ENCODE measurements around the gene NUCKS1. TPM values are rescaled to one million over a fixed set of nuclear protein-coding genes. Genes with fewer than 3 reads are reported as not detected.

Gene NUCKS1
- polyA plus RNA-seq, 3 donors, result 4.2 to 4.9 (median 4.2) TPM

DNA sequence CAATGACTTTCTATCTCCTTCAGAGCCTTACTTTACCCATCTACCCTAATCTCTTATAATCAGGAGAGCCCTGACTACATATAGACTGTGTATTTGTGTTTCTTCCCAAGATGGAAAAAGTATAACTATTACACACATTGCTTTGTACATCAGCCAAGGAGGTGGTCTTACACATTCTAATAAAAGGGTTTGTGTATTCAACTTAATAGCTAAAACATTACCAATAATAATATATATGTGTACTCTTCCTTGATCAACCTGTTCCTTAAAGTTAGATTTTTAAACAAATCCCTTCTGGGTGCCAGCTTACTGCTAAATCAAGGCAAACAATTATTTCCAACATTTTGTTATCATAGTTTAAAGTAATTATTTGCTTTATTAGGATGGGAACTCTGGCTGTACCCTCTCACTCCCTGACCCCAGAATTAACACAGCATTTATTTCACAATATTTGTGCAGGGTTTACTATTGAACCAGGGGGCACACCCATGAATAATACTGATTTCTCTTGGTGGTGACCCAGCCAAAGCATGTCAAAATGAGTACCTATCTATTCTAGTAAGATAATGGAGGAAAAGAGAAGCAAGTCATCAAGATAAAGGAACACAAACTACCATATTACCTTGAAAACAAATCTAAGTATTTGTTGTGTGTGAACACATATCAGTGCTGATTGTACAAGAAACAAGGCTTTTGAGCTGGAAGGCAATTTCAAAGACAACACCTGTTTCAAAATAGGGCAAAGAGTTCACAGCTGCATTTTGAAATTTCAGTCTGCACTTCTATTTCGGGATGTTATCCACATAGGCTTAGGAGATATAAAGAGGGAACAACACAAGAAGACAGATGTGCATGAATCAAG, 39.5 kb downstream of the NUCKS1 start:
- Histone ChIP-seq H3K27me3 (ENCODE audit: control insufficient read depth in 2 of 2, insufficient read depth in 2 of 2, low read length in 2 of 2) (no peaks in the 10 kb centered on the region), H3K9ac (ENCODE audit: insufficient read depth, low read length, poor library complexity, severe bottlenecking) (no peak overlapping the region), H3K4me3 (replicated peaks in 1 of 3; ENCODE audit: low read depth in 2 of 3, low read length in 3 of 3) (no peak overlapping the region), H3K79me2 (ENCODE audit: insufficient read depth, low read length) (no peaks in the 10 kb centered on the region), H3K9me3 (replicated peaks in 1 of 2; ENCODE audit: control insufficient read depth in 1 of 2, insufficient read depth in 1 of 2, low read length in 2 of 2) (no peaks in the 10 kb centered on the region), H3K36me3 (replicated peaks in 1 of 2; ENCODE audit: control insufficient read depth in 1 of 2, insufficient read depth in 2 of 2, low read length in 2 of 2) (peaks cover 3 to 23% of the 10 kb centered on the region in 2 donors), H3K4me1 (ENCODE audit: control insufficient read depth in 1 of 2, insufficient read depth in 2 of 2, low read length in 2 of 2) (peaks cover 9 to 13% of the 10 kb centered on the region in 2 donors), H4K20me1 (ENCODE audit: insufficient read depth, low read length) (no peaks in the 10 kb centered on the region), H2AFZ (ENCODE audit: insufficient read depth, low read depth, low read length, poor library complexity, severe bottlenecking) (no peak overlapping the region), H3K4me2 (replicated peaks; ENCODE audit: extremely low read depth, low read length, poor library complexity, severe bottlenecking) (no peak overlapping the region), H3K27ac (ENCODE audit: low read depth in 1 of 2, low read length in 2 of 2) (no peak overlapping the region)
- H3K36me3 Mint-ChIP-seq, result peaks cover 10 to 22% of the 10 kb centered on the region in 2 donors
- no peak overlapping the region for H3K4me3 Mint-ChIP-seq
- H3K27ac Mint-ChIP-seq, result peak overlapping the region in 1 of 7 donors; percentile 2
- DNase-seq, result no peak
- WGBS (ENCODE audit: insufficient coverage), result no CpG with 5 or more reads among the region's 1 CpG
- no peaks in the 10 kb centered on the region for H3K9me3 Mint-ChIP-seq
- intact Hi-C loops (cut with micrococcal nuclease), result loop anchor here (1.0 to 10.0 kb wide), 3 partner anchors 51 to 176 kb away; no protein-coding TSS in a partner anchor
- H3K4me1 Mint-ChIP-seq, result peaks cover 33% of the 10 kb centered on the region
- peaks cover 0 to 1% (median 0%) of the 10 kb centered on the region in 3 donors for H3K27me3 Mint-ChIP-seq (ENCODE audit: low read depth in 3 of 3)
- no peak for TF ChIP-seq CTCF (IDR thresholded peaks at IDR 0.05)

GRCh38 chr1:205709640-205710039, 40.3 kb downstream of the NUCKS1 start:
- peak overlapping the region in 1 of 7 donors; percentile 58 for H3K27ac Mint-ChIP-seq
- H3K9me3 Mint-ChIP-seq, result no peaks in the 10 kb centered on the region
- Histone ChIP-seq H3K4me3 (replicated peaks in 1 of 3; ENCODE audit: low read depth in 2 of 3, low read length in 3 of 3) (no peak overlapping the region), H3K4me2 (replicated peaks; ENCODE audit: extremely low read depth, low read length, poor library complexity, severe bottlenecking) (no peak overlapping the region), H3K9ac (ENCODE audit: insufficient read depth, low read length, poor library complexity, severe bottlenecking) (no peak overlapping the region), H3K36me3 (replicated peaks in 1 of 2; ENCODE audit: control insufficient read depth in 1 of 2, insufficient read depth in 2 of 2, low read length in 2 of 2) (peaks cover 0 to 17% of the 10 kb centered on the region in 2 donors), H3K79me2 (ENCODE audit: insufficient read depth, low read length) (no peaks in the 10 kb centered on the region), H3K4me1 (ENCODE audit: control insufficient read depth in 1 of 2, insufficient read depth in 2 of 2, low read length in 2 of 2) (peaks cover 17 to 20% of the 10 kb centered on the region in 2 donors), H4K20me1 (ENCODE audit: insufficient read depth, low read length) (no peaks in the 10 kb centered on the region), H3K9me3 (replicated peaks in 1 of 2; ENCODE audit: control insufficient read depth in 1 of 2, insufficient read depth in 1 of 2, low read length in 2 of 2) (no peaks in the 10 kb centered on the region), H3K27ac (ENCODE audit: low read depth in 1 of 2, low read length in 2 of 2) (no peak overlapping the region), H3K27me3 (ENCODE audit: control insufficient read depth in 2 of 2, insufficient read depth in 2 of 2, low read length in 2 of 2) (no peaks in the 10 kb centered on the region), H2AFZ (ENCODE audit: insufficient read depth, low read depth, low read length, poor library complexity, severe bottlenecking) (no peak overlapping the region)
- peaks cover 37% of the 10 kb centered on the region for H3K4me1 Mint-ChIP-seq
- H3K27me3 Mint-ChIP-seq (ENCODE audit: low read depth in 3 of 3), result peaks cover 0 to 1% (median 0%) of the 10 kb centered on the region in 3 donors
- no peak for DNase-seq
- intact Hi-C loops (cut with micrococcal nuclease), result loop anchor here (2.0 to 10.0 kb wide), 3 partner anchors 51 to 175 kb away; no protein-coding TSS in a partner anchor
- 0% methylated on average over 1 of the region's 2 CpGs for WGBS (ENCODE audit: insufficient coverage)
- H3K4me3 Mint-ChIP-seq, result no peak overlapping the region
- peaks cover 2 to 15% of the 10 kb centered on the region in 2 donors for H3K36me3 Mint-ChIP-seq
- no peak for TF ChIP-seq CTCF (IDR thresholded peaks at IDR 0.05)
